Duodenal mucosa (tissue), 2 donors: ENCODE measurements around the gene NDRG2.
"Not testable (repeated sequence)": the region's sequence is repeated elsewhere in the genome, so short reads cannot be mapped to it uniquely, and the experiment has no call there.

Experiments used
- H3K27ac ChIP-seq: one replicate; pipeline ENCODE4 v1.7.0; 2013; ENCODE audit warnings: low read depth, low read length
- H3K27me3 ChIP-seq, 2 donors: one replicate each; pipeline ENCODE4 v1.7.0; 2013; ENCODE audit warnings: low read length in 2 of 2, control low read depth in 1 of 2; ENCODE audit not compliant: insufficient read depth in 2 of 2, control insufficient read depth in 1 of 2
- H3K36me3 ChIP-seq, 2 donors: one replicate each; pipeline ENCODE4 v1.7.0; 2013; ENCODE audit warnings: low read length in 2 of 2, control low read depth in 1 of 2; ENCODE audit not compliant: insufficient read depth in 2 of 2, control insufficient read depth in 1 of 2
- H3K4me1 ChIP-seq, 2 donors: one replicate each; pipeline ENCODE4 v1.7.0; 2013; ENCODE audit warnings: low read length in 2 of 2, control low read depth in 1 of 2; ENCODE audit not compliant: insufficient read depth in 2 of 2, control insufficient read depth in 1 of 2
- H3K4me3 ChIP-seq, 2 donors: one replicate each; pipeline ENCODE4 v1.7.0; 2013; ENCODE audit warnings: low read length in 2 of 2, low read depth in 1 of 2
- H3K9ac ChIP-seq, 2 donors: one replicate each; pipeline ENCODE4 v1.7.0; 2013; ENCODE audit warnings: low read length in 2 of 2, low read depth in 1 of 2
- H3K9me3 ChIP-seq, 2 donors: one replicate each; pipeline ENCODE4 v1.7.0; 2013; ENCODE audit warnings: low read length in 2 of 2, control low read depth in 1 of 2; ENCODE audit not compliant: control insufficient read depth in 1 of 2

Gene NDRG2

DNA sequence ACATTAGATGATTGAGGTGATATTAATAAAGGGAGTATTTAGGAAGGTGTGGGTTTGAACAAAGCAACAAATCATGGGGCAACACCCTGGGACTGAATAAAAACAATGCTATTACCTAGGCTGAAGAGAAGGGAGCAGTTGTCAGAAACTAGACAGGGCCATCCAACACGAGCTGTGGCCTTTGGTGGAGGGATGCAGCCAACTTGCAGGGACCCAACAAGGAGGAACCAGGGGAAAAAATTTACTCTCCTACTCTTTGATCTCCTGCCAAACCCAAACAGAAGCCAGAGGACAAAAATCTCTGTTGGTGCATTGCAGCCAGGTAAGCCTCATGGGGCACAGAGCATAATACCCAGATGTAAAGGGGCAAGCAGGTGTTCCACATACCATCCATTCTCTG lies 13.7 kb downstream of the NDRG2 start:
- no peak overlapping the region for H3K4me3 ChIP-seq
- H3K9me3 ChIP-seq, result no peaks in the 10 kb centered on the region
- H3K9ac ChIP-seq, result no peak overlapping the region
- H3K27ac ChIP-seq, result no peak overlapping the region
- no peaks in the 10 kb centered on the region for H3K4me1 ChIP-seq
- no peaks in the 10 kb centered on the region for H3K27me3 ChIP-seq
- no peaks in the 10 kb centered on the region for H3K36me3 ChIP-seq

DNA sequence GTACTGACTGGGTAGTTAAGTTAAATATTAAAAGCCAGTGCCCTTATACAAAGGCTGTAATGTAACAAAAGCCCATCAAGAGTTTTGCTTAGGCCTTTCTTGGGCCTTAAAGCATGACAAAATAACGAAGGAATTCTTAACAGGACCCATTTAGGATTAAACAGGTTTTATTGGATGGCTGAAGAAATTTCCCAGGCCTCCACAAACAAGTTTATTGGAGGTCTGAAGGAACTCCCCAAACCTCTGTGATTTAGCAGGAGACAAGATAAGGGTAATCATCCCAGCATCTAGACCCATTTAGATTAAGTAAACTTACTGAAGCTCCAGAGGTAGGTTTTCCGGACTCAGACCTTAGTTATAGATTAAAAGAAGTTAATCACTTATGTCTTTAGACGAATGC lies 15.1 kb downstream of the NDRG2 start:
- H3K4me1 ChIP-seq, result not testable (repeated sequence)

DNA sequence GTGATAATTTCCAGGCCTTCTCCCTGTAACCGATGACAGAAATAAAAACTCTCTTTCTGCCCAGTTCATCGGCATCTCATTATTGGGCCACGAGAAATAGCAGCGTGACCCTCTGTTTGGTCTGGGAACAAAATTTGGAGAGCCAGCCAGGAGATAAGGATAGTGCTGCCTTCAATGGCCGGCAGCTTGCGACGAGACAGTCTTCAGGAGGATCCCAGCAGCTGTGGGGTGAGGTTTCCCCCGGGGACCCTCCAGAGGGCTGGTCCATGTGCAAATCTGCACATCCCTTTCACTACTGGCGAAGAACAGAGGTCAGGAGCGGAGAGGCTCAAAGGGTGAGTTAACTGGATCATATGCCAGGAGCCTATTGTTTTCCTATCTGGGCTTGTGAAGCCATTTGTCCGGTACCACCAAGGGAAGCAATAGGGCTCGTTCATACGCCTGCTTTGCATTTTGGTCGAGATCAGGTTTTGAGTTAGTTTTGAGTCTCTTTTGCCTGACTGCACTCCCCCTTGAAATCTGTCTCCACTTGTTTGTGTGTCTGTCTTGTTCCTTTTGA lies 21.0 kb downstream of the NDRG2 start:
- no peaks in the 10 kb centered on the region for H3K27me3 ChIP-seq
- no peak overlapping the region for H3K27ac ChIP-seq
- peaks cover 0 to 12% of the 10 kb centered on the region in 2 donors for H3K4me1 ChIP-seq
- no peak overlapping the region for H3K9ac ChIP-seq
- no peaks in the 10 kb centered on the region for H3K9me3 ChIP-seq
- H3K4me3 ChIP-seq, result no peak overlapping the region
- H3K36me3 ChIP-seq, result no peaks in the 10 kb centered on the region

More for the DNA sequence above, 15.1 kb downstream of the NDRG2 start:
- not testable (repeated sequence) for H3K9ac ChIP-seq, H3K27ac ChIP-seq, H3K27me3 ChIP-seq, H3K9me3 ChIP-seq, H3K36me3 ChIP-seq, H3K4me3 ChIP-seq

GRCh38 chr14:21001218-21001617 lies 23.6 kb downstream of the NDRG2 start:
- H3K27ac ChIP-seq, result no peak overlapping the region
- H3K4me1 ChIP-seq, result peaks cover 0 to 18% of the 10 kb centered on the region in 2 donors
- no peak overlapping the region for H3K4me3 ChIP-seq
- H3K27me3 ChIP-seq, result no peaks in the 10 kb centered on the region
- no peak overlapping the region for H3K9ac ChIP-seq
- peaks cover 5 to 14% of the 10 kb centered on the region in 2 donors for H3K36me3 ChIP-seq
- no peaks in the 10 kb centered on the region for H3K9me3 ChIP-seq

DNA sequence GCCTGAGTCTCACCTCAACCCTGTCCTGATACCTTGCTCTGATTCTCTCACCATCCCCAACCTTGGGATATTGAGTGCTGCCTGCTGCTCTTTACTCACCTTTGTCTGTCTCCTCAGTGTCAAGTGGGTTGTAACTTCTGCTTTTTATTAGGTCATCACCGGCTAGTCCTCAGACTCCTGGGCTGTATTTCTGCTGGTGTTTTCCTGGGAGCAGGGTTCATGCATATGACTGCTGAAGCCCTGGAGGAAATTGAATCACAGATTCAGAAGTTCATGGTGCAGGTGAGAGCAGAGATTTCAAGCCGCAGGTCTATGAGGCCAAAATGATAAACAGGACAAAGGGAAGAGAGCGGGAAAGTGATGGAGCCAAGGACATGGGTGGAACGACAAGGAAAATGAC lies 25.3 kb downstream of the NDRG2 start:
- no peaks in the 10 kb centered on the region for H3K9me3 ChIP-seq
- H3K27me3 ChIP-seq, result no peaks in the 10 kb centered on the region
- no peak overlapping the region for H3K9ac ChIP-seq
- no peak overlapping the region for H3K27ac ChIP-seq
- no peak overlapping the region for H3K4me3 ChIP-seq
- H3K4me1 ChIP-seq, result peaks cover 0 to 24% of the 10 kb centered on the region in 2 donors
- H3K36me3 ChIP-seq, result peaks cover 12 to 30% of the 10 kb centered on the region in 2 donors

DNA sequence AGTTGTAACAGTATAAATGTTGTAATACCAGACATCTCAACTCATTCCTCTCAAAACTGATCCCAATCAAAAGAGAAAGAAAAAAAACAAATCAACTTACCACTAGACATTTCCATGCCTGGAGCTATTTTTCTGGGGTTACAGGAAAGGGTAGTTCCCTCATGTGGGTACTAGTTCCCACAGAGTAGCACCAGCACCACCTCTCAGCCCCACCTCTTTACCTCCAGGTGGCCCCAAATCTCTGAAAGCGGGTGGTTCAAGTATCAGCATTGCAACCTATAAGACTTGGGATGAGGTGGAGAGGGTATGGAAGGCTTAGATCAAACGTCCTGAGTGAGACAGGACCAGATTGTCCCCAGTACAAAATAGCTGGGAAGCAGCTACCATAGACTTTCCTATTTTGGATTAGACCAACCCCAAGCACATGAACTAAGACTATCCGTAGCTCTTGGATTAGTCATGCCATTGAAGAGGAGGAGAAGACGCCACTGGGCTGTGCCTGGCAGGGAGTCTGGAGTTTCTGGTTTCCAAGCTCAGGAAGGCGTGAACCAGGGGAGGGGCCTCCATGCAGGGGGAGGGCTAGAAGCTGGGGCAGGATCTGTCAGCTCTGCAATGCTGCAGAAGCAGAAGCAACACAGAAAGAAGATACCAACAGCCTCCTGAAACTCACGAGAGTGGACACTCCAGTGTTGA lies 26.0 kb downstream of the NDRG2 start, which contains the start of gene SLC39A2:
SLC39A2 (plus strand) TSS at position 620 of the 693 bp plus-strand sequence. CDS start 154 bp downstream, outside the sequence.
- Histone ChIP-seq H3K9ac (no peak within 1 kb of the TSS), H3K36me3 (peaks cover 12 to 38% of the 10 kb centered on the region in 2 donors), H3K9me3 (no peaks in the 10 kb centered on the region), H3K27me3 (no peaks in the 10 kb centered on the region), H3K4me1 (peaks cover 0 to 24% of the 10 kb centered on the region in 2 donors), H3K27ac (no peak within 1 kb of the TSS), H3K4me3 (no peak within 1 kb of the TSS)

DNA sequence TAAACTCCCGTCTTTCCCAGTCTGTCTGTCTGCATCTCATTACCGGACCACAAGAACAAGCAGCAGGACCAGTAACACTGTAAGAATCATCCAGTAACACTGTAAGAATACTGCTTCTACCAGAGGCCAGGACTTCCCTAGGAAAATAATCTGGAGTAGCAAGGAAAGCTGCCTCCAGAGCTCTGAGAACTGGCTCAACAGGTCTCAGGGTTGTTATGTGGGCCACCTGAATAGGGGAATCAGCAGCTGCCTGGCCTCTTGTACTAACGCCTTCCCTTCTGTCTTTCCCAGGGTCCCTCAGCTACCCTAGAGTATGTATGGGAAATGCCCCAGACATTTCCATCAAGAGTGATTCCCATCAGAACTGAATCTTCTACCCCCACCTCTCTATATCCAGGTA lies 26.7 kb downstream of the NDRG2 start:
- H3K27me3 ChIP-seq, result no peaks in the 10 kb centered on the region
- H3K4me3 ChIP-seq, result no peak overlapping the region
- H3K9me3 ChIP-seq, result no peaks in the 10 kb centered on the region
- peaks cover 12 to 43% of the 10 kb centered on the region in 2 donors for H3K36me3 ChIP-seq
- no peak overlapping the region for H3K27ac ChIP-seq
- no peak overlapping the region for H3K9ac ChIP-seq
- H3K4me1 ChIP-seq, result peaks cover 0 to 24% of the 10 kb centered on the region in 2 donors

DNA sequence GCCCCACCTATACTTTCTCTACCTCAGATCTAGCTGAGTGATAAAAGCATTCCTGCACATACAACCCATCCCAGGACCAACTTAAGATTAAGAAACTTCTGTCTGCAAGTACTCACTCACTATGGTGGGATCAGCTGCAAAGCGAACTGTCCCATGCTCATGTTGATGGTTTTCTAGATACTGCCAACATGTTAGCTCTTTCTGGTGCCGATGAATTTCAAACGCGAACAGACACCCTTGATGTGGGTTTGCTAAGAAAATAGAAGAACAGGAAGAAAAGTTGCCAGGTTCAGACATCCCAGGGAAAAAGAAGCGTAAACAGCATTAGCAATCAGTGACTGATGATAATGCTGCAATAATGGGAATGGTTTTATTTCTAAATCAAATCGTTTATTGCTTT lies 27.3 kb downstream of the NDRG2 start:
- Histone ChIP-seq H3K27ac (no peak overlapping the region), H3K9ac (no peak overlapping the region), H3K4me3 (no peak overlapping the region), H3K27me3 (no peaks in the 10 kb centered on the region), H3K4me1 (peaks cover 0 to 19% of the 10 kb centered on the region in 2 donors), H3K36me3 (peaks cover 18 to 48% of the 10 kb centered on the region in 2 donors), H3K9me3 (no peaks in the 10 kb centered on the region)

DNA sequence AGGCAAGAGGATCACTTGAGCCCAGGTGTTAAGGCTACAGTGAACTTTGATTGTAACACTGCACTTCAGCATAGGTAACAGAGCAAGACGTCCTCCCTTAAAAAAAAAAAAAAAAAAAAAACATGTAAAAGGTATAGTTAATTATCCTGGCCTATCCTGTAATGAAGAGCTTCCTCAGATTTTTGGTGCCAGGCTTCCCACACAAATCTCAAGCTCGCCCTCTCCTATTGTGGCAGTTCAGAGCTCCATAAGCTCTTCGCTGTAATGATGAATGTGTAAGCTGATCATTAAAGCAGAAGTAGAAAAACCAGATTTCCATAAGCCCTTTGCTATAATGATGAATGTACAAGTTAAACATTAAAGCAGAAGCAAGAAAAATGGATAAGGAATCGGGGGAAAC lies 27.7 kb downstream of the NDRG2 start:
- no peaks in the 10 kb centered on the region for H3K9me3 ChIP-seq
- no peak overlapping the region for H3K4me3 ChIP-seq
- no peak overlapping the region for H3K27ac ChIP-seq
- H3K9ac ChIP-seq, result no peak overlapping the region
- no peaks in the 10 kb centered on the region for H3K27me3 ChIP-seq
- H3K4me1 ChIP-seq, result peaks cover 0 to 19% of the 10 kb centered on the region in 2 donors
- H3K36me3 ChIP-seq, result peaks cover 19 to 53% of the 10 kb centered on the region in 2 donors

GRCh38 chr14:20996521-20996920 lies 28.3 kb downstream of the NDRG2 start:
- H3K4me1 ChIP-seq, result peaks cover 2 to 19% of the 10 kb centered on the region in 2 donors
- peaks cover 19 to 53% of the 10 kb centered on the region in 2 donors for H3K36me3 ChIP-seq
- H3K4me3 ChIP-seq, result no peak overlapping the region
- no peak overlapping the region for H3K27ac ChIP-seq
- H3K9me3 ChIP-seq, result no peaks in the 10 kb centered on the region
- no peaks in the 10 kb centered on the region for H3K27me3 ChIP-seq
- H3K9ac ChIP-seq, result no peak overlapping the region
